Glomerular visceral epithelial cell (primary cell): ENCODE results near the gene SAP30L.

Source experiments
- DNase-seq: peaks from one replicate; pipeline ENCODE4 v3.0.0-alpha.2; 2016; ENCODE audit errors: extremely low spot score

SAP30L gene, protein sequence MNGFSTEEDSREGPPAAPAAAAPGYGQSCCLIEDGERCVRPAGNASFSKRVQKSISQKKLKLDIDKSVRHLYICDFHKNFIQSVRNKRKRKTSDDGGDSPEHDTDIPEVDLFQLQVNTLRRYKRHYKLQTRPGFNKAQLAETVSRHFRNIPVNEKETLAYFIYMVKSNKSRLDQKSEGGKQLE

DNA sequence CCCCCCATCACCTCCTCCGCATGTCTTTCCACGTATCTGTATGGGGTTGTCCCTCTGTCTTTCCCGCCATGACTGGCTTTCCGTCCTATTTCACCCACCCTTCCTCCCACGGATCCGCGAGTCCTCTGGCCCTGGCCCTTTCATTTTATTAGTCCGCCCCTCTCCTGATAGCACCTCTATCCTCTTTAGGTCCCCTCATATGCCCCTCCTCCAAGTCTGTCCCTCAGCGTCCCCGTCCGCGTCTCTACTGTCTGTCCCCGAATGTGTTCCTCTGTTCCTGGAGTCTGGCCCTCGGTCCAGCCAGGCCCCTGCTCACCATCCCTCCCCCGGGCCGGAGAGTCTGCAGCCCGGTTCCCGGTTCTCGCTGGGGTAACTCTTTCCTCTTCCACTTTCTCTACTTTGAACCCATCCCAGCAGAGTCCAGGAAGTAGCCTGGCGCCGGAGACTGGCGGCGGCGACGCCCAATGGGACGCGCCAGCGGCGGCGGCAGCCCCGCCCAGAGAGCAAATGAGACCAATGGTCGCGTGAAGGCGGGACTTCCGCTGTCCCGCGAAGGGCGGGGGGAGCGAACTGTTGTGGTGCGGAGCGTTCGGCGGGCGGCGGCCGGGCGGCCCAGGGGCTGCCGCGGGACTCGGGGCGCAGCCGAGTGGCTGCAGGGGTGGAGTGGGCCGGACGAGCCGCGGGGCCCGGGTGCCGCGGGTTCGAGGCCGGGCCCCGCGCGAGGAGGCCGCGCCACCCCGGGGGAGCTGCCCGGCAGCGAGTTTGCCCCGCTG lies at the start of gene SAP30L:
Gene SAP30L, plus strand, starts transcription at position 576 of the 773 bp plus-strand sequence. CDS start 608 bp downstream, outside the sequence.
- peak; percentile 97 for DNase-seq

DNA sequence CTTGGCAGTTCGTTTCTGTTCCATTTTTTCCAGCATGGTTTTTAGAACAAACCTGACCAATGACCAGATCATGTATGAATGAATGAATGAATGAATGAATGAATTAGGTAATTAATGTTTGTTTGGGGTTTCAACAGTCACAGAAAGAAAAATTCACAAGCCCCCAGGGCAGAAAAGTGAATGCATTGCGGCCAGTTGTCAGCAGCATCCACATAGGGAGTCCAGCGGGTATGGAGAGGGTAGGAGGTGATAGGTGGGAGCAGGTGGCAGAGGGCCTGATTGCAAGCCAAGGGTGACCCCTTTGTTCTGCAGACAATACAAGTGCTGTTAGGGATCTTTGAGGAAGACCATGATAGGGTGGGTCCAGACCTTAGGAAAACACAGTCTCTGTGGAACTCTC lies 49.7 kb upstream of the SAP30L start:
- DNase-seq: no peak

DNA sequence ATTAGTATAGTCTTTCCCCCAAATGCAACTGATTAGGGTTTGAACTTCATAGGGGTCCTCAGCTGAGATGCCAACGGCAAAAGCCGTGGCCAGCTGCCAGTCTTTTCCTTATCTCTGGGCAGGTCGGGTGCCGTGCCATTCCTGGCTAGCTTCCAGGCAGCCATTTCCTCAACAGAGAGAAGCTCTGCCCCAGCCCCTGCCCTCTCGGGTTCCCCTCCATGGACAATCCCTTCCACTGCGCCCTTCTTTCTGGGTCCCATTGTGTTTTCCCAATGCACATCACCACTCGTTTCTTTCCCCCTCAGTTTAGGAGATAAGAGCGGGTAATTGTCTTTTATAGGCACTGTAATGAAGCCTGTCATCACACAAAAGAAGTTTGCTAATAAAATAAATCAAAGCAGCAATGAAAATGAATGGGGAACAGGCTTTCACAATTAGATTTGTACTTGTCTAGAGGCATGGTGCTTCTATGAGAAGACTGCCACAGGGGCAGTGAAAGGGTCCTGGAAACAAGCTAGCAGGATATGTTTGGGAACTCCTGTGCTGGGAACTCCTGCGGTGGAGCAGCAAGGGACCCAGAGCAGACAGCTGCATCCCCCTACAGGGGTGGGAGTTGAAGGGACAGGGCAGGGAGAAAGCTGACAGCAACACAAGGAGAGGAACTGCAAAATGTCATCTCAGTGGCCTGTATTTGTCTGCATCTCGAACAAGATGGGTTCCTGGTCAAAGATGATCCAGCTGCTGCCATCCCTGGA lies 48.0 kb upstream of the SAP30L start:
- DNase-seq: no peak

DNA sequence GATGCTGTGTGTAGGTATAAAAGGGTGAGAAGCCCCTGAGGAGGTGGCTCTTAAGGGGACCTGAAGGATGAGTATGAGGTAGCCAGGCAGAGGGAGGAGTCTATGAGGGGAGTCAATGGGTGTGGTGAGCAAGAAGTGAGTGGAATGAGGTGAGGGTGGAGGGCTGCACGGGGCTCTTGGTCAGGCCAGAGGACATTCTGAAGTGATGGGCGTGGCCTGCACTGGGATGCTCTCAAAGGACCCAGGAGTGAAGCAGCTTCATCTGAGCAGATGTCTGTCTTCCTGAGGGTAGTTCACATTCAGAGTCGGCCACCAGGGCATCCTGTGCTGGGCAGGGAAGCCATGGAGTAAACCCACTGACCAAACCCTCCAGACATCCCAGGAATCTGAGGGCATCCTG lies 45.1 kb upstream of the SAP30L start:
- no peak for DNase-seq

DNA sequence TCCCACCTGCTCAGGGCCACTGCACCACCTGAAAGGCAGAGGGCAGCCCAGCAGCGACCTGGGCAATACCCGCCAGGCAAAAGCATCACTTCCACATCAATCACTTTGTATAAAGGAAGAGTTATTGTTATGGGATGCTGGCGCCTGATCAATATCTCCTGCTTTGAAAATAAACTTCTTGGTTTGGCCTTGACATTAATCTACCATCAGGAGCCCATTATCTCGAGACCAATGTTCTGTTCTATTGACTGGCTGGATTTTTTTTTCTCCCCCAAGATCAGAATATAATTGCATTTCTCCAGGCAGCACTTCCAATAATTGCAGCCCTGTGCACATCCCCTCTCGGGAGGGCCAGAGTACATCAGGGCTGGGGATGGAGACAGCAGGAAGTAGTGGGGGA lies 44.4 kb upstream of the SAP30L start:
- DNase-seq: no peak

DNA sequence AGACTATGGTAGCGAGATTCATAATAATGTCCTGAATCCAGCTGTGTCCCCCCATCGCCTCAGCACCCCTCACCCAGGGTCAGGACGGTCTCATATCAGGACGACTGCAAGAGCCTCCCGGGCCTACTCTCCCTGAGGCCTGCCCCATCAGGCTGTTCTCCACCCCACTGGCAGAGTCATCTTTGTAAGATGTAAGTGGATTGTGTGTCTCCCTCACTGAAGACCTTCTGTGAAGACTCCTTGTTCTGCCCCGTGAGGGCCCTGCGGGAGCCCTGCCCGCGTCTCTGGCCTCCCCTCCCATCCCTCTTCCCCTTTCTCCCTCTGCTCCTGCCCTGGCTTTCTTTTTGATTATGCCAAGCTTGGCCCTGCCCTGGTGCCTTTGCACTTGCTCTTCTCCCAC lies 43.9 kb upstream of the SAP30L start:
- no peak for DNase-seq

DNA sequence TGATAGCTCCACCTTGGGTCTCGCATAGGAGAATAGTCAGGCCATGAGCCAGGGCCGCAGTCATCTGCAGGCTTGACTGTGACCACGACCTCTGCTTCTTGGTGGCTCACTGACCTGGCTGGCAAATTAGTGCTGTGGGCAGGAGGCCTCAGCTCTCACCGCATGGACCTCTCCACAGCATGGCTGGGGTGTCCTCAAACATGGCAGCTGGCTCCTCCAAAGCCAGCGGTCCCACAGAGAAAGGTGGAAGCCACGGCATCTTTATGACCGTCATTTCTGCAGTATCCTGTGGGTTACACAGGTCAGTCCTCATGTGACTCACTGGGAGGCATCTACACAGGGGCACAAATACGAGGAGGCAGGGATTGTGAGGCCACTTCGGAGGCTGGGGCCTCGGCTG lies 43.2 kb upstream of the SAP30L start:
- DNase-seq: no peak

DNA sequence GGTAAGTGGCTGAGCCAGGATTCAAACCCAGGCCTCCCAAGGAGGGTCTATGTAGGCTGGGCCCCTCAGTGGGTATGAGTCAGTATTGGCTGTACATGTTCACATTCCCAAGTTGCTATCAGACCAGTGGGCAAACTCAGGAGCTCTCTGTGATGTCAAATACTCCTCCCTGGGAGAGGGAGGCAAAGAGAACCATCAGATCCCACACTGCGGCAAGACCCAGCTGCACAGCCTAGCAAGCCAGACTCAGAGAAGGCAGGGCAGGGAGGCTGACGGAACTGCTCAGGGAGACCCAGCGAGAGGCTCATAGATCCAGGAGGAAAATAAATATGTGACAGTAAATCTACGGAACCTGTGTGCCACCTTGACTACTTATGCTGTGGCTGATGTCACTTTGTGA lies 42.6 kb upstream of the SAP30L start:
- DNase-seq: no peak

DNA sequence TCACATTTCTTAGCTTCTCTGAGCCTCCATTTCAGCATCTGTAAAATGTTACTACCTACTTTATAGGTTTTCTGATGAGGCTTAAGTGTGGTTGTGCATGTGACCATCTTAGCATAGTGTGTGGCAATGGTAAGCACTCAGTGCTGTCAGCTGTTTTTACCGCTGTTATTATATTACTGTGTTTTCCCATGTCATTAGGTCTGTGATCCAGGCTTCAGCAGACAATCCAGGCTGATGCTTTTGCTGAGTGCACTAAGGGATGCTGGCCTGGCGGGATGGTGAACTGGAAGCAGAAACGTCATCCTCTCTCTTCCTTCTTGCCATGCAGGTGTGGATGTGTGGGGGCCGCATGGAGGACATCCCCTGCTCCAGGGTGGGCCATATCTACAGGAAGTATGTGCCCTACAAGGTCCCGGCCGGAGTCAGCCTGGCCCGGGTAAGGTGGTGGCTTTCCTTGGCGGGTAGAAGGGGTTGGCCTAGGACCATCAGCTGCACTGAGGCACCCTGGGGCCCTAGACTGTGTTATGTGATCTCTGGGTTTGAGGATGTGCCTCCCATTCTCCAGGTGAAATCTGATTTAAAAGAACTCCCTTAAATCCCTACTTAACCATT lies 41.9 kb upstream of the SAP30L start:
- DNase-seq: no peak

DNA sequence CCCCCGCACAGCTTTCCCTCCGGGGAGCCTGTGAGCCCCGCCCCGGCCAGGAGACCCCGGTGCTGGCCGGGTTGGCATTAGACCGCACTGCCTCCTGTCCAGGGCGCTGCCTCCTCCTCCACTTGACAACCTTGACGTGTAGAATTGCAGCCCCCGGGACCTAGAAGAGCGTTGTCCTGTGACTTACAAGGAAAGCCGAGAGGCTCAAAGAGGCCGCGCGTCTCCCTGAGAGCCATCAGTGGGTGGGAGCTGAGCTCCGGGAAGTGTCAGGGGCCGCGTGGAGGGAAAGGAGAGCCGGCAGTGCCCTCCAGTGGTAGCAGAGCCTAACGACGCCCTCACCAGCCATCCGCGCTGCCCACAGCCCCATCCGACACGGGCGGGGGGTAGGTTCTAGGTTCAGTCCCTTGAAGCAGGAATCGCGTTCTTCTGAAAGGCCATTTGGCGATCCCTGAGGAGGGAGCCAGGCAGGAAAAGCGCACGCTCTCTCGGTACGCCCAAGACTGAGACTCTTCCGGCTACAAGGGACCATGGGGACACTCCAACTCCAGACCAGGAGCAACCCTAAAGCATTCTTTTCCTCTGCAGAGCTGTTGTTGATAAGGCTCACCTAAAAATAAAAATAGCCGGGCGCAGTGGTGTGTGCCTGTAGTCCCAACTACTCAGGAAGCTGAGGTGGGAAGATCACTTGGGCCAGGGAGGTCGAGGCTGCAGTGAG lies 40.6 kb upstream of the SAP30L start:
- peak; percentile 83 for DNase-seq

DNA sequence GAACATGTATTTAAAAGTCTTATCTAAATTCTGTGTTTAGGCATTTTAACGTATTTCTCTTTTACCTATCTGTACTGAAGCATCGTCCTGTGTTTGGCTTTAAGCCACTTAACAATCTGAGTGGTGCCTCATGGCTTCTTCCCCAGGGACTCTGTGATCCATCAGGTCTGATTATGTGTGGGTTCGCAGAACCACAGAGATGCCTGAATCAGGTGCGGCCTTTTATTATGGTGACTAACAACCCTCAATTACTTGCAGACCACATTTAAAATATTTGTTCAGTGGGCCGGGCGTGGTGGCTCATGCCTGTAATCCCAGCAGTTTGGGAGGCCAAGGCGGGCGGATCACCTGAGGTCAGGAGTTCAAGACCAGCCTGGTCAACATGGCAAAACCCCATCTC lies 39.6 kb upstream of the SAP30L start:
- DNase-seq: peak; percentile 68

DNA sequence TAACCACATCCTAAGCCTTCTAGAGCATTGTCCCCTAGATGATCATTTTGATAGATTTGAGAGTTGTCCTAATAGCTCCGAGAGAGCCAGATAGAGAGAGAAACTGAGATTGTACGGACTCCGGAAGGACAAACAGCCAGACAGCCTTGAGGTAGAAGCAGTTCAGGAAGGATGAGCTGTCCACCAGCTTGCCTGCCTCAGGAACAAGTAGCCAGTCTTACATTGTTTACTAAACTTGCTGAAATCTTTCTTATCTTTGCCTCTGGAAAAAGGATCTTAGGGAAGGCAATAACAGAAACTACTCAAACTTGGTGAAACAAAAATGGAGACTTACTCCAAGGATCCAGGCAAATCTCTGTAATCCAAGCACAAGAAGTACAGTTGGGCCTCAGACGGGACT lies 39.0 kb upstream of the SAP30L start:
- no peak for DNase-seq

DNA sequence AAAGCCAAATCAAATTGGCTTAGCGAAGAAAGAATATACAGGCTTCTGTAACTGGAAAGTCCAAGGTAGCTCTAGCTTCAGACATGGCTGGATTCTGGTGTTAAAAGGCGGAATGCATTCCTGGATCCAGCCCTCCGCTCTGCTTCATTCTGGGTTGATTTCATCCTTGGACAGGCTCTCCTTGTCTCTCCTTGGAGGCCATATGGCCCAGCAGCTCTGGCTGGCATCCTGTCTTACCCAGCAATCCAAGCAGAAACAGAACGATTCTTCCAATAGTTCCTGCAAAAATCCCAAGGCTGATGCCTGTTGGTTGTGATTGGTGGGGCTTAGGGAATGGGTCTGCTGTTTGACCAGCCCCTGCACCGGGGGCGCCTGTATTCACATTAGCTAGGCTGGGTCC lies 37.0 kb upstream of the SAP30L start:
- DNase-seq: no peak

DNA sequence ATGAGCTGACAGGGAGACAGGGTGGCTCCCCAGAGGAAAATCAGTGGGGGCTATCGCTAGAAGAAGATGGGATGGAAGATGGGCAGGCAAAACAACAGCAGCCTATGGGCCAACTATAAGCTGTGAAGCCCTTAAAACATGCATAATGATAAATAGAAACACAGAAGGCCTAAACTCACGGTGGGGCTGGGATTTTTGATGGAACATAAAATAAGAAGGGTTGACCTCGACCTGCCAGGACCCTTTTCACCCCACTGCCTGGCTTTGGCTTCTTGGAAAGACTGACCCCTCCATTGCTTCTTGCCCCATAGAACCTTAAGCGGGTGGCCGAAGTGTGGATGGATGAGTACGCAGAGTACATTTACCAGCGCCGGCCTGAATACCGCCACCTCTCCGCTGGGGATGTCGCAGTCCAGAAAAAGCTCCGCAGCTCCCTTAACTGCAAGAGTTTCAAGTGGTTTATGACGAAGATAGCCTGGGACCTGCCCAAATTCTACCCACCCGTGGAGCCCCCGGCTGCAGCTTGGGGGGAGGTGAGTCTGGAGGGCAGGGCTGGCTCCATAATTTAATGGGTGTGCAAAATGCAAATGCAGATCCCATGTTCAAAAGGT lies 36.5 kb upstream of the SAP30L start:
- no peak for DNase-seq

DNA sequence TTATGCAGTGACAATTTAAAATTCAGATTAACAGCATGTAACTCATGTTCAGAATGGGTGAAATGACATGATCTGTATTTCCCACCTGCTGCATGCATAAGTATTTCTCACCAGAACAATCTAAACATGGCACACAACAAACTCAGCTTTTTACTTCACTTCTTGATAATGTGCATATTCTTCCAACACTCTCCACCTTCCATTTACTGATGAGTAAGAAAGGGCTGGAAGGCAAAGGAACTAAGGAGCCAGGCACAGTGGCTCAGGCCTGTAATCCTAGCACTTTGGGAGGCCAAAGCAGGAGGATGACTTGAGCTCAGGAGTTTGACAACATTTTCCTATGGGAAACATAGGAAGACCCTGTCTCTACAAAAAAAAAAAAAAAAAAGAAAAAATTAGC lies 35.8 kb upstream of the SAP30L start:
- DNase-seq: no peak

DNA sequence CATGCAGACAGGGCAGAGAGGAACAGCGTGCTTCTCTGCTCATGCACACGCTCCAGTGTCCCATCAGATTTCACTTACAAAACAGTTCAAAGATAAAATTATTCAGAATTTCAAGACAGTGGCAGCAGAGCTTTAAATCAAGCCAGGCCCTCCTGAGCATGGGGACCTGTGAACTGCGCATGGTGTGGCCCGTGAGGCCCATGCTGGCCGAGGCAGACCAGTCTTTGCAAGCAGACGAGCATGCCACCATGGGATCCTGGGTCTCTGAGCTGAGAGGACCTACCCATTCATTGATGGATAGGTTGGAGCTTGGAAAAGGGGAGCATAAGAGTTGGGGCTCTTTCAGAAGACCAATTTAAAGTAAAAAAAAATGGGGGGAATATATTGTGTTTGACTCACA lies 35.0 kb upstream of the SAP30L start:
- DNase-seq: no peak

DNA sequence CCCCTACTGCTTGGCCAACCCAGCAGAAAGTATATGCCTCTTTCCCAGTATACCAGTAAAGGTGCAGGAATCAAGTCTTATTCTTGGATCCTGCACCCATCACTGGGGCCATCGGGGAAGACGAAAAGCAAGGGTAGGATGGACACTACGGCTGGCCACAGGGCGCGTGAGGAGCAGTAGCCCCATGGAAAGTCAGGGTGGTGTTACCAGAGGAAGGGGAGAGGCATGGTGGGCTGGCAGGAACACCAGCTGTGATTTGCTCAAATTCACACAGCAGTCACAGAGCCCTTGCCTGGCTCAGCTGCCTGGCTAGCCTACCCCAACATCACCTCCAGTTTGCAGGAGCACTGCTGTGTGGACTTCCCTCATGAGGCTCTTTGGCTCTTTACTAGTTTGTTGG lies 34.5 kb upstream of the SAP30L start:
- DNase-seq: no peak

DNA sequence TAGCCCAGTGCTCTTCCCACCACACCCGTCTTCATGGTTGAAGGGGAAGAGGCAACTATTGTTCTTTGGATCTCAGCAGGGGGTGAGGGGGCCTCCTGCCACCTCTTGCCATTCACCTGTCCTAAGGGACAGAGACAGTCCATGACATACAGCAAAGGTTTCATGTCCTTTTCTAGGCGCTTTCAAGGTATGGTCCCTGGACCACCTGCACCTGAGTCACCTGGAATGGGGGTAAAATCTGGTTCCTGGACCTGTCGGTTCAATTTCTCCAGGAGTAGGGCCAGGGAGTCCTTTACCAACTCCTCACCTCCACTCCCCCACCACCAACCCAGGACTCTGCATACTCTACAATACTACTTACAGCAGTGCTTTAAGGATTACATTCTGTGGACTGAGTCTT lies 33.5 kb upstream of the SAP30L start:
- DNase-seq: no peak

DNA sequence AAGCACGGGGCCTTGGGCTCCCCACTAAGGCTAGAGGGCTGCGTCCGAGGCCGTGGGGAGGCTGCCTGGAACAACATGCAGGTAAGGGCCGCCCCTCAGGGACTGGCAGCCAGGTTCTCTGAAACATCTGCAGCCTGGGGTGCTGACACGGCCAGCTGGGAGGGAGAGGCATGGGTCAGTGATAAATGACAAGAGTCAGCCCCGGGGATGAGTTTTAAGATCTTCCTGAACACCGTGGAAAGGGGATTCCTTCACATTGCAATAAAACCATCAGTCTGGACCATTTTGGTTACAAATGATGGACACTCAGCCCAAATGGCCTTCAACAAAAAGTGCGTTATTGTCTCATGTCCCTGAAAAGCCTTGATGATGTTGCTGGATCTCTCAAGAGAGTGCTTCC lies 32.9 kb upstream of the SAP30L start:
- no peak for DNase-seq

DNA sequence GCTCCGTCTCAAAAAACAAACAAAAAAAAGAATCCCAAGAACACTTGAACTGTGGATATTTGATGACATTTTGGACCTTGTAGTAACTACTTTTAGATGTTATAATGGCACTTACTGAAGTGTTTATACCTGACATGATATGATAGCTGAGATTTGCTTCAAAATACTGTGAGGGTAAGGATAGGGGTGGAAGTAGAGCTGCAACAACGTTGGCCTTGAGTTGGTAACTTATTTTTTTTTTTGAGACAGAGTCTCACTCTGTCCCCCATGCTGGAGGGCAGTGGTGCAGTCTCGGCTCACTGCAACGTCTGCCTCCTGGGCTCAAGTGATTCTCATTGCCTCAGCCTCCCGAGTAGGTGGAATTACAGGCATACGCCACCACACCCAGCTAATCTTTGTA lies 30.7 kb upstream of the SAP30L start:
- no peak for DNase-seq

DNA sequence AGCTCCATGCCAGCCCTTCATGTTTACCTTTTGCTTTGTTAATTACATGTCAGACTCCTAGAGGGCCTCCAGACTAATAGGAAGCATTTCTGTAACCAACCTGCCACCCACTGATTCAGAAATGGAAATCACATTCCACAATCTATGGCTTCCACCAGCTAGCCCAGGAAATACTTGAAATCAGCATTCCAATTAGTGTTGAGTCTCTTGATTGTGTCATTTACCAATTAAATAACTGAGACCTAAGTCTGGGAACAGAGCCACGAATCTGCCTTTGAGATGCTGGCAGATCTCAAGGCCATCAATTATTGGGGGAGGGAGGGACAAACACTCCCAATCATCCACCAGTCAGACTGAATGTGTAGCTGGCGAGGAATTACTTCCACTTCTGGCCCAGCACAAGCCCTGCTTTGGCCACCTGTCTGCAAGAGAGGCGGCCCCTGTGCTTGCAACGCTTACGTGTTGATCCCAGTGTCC lies 27.4 kb upstream of the SAP30L start:
- no peak for DNase-seq
